PFSK-1 (cell line): ENCODE data around the gene CHRM2.

Experiments used
- FOXP2 ChIP-seq: optimal IDR thresholded peaks from 2 replicates; pipeline ENCODE3; 2011; ENCODE audit warnings: borderline replicate concordance, control low read depth, inconsistent platforms; ENCODE audit not compliant: insufficient read depth; ENCODE audit errors: extremely low read length, extremely low read depth
- POLR2AphosphoS5 ChIP-seq: IDR thresholded peaks from 2 replicates; pipeline ENCODE4 v1.6.1; 2012; ENCODE audit warnings: low read depth, mild to moderate bottlenecking, control low read depth, low read length, moderate library complexity
- SIN3A ChIP-seq: IDR thresholded peaks from 2 replicates; pipeline ENCODE4 v1.6.1; 2012; ENCODE audit warnings: mild to moderate bottlenecking, low read length, moderate library complexity, borderline replicate concordance; ENCODE audit not compliant: insufficient read depth
- TAF1 ChIP-seq: IDR thresholded peaks from 2 replicates; pipeline ENCODE4 v1.6.1; 2012; ENCODE audit warnings: low read length, control low read depth, borderline replicate concordance; ENCODE audit not compliant: insufficient read depth
- TF ChIP-seq, protein P1 (sequence below), 2 experiments: IDR thresholded peaks; 2 replicates each; pipeline versions ENCODE4 v1.6.1 to v1.8.0; 2011 to 2012; ENCODE audit warnings: low read depth in 2 of 2, low read length in 2 of 2, control low read depth in 1 of 2, inconsistent platforms in 1 of 2, mild to moderate bottlenecking in 1 of 2, moderate library complexity in 1 of 2; ENCODE audit not compliant: insufficient read depth in 1 of 2

Gene CHRM2

DNA sequence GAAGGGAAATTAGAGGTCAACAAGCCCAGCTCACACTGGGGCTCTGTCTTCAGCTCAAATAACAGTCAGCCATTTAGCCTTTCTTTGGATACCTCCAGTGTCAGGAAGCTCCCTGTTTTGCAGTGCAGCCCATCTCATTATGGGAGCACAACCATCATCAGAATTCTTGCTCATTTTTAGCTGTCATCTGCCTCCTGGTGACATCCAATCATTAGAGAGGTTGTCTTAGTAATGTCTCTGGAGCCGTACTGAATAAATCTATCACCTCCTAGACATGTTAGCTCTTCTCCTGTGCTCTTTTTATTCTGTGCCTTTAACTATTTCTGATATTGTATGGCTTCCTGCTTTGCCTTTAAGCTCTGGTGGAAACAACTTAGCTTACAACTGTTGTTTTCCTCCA is 74.5 kb downstream of the CHRM2 start:
- TF ChIP-seq POLR2AphosphoS5 = no peak

DNA sequence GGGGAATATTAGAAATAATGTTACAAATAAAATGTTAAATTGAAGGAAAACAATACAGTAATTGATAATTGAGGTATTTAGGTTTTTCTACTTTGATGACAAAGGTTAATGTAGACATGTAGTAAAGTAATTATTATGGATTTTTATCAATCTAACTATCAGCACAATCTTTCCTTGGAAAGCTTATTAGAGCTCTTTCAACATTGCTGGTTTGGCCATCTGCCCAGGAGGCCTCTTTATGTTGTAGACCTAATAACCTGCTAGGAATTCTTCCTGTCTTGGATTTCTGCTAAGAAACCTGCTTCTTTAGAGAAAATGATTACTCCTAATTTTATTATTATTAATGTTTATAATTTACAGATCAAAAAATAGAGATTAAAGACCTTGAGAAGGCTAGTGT is 78.9 kb downstream of the CHRM2 start:
- TF ChIP-seq, protein P1, sequence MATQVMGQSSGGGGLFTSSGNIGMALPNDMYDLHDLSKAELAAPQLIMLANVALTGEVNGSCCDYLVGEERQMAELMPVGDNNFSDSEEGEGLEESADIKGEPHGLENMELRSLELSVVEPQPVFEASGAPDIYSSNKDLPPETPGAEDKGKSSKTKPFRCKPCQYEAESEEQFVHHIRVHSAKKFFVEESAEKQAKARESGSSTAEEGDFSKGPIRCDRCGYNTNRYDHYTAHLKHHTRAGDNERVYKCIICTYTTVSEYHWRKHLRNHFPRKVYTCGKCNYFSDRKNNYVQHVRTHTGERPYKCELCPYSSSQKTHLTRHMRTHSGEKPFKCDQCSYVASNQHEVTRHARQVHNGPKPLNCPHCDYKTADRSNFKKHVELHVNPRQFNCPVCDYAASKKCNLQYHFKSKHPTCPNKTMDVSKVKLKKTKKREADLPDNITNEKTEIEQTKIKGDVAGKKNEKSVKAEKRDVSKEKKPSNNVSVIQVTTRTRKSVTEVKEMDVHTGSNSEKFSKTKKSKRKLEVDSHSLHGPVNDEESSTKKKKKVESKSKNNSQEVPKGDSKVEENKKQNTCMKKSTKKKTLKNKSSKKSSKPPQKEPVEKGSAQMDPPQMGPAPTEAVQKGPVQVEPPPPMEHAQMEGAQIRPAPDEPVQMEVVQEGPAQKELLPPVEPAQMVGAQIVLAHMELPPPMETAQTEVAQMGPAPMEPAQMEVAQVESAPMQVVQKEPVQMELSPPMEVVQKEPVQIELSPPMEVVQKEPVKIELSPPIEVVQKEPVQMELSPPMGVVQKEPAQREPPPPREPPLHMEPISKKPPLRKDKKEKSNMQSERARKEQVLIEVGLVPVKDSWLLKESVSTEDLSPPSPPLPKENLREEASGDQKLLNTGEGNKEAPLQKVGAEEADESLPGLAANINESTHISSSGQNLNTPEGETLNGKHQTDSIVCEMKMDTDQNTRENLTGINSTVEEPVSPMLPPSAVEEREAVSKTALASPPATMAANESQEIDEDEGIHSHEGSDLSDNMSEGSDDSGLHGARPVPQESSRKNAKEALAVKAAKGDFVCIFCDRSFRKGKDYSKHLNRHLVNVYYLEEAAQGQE (IDR thresholded peaks at IDR 0.05; ENCODE audit: insufficient read depth in 1 of 2, low read depth in 2 of 2, low read length in 2 of 2) = no peak
- TF ChIP-seq TAF1 = no peak
- no peak for TF ChIP-seq POLR2AphosphoS5
- TF ChIP-seq SIN3A = no peak
- no peak for TF ChIP-seq FOXP2

DNA sequence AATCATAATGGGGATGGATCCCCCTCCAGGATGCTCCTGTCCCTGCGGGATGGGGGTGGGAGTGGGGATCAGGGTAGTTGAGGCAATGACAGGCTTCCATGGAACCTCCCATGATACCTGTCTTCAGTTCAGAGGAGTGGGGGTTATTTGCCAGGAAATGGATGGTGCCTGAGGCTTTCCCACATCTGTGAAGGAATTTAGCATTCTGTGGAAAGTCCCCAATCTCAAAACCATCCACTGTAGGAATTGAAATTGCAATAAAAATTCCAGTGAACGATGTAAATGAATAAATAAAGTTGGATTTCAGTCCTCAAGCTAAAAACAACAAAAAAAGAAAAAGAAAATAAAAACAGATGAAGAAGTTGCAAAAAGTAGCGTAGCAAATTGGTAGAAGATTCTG is 81.9 kb downstream of the CHRM2 start:
- TF ChIP-seq TAF1 (no peak), FOXP2 (no peak), POLR2AphosphoS5 (no peak), SIN3A (no peak)
- TF ChIP-seq, protein P1 (IDR thresholded peaks at IDR 0.05; ENCODE audit: insufficient read depth in 1 of 2, low read depth in 2 of 2, low read length in 2 of 2) = no peak

DNA sequence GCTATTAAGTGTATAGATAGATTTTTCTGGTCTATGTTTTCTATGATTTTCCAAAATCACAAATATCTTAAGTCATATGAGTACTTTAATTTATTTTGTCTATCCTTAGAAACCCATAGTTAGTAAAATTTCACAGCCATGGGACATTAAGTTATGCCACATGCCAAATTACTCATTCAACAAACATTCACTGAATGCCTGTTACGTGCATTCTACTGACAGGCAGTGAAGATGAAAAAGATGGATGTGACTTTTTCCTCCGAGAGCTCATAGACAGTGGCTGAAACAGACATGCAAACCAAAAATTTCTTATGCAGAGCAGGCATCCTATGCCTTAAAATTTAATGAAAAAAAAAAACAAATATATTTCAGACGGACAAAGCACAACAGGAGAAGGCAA is 84.9 kb downstream of the CHRM2 start:
- TF ChIP-seq SIN3A = no peak
- TF ChIP-seq FOXP2 = no peak
- TF ChIP-seq POLR2AphosphoS5 = no peak
- no peak for TF ChIP-seq TAF1
- TF ChIP-seq, protein P1 (IDR thresholded peaks at IDR 0.05; ENCODE audit: insufficient read depth in 1 of 2, low read depth in 2 of 2, low read length in 2 of 2) = no peak

DNA sequence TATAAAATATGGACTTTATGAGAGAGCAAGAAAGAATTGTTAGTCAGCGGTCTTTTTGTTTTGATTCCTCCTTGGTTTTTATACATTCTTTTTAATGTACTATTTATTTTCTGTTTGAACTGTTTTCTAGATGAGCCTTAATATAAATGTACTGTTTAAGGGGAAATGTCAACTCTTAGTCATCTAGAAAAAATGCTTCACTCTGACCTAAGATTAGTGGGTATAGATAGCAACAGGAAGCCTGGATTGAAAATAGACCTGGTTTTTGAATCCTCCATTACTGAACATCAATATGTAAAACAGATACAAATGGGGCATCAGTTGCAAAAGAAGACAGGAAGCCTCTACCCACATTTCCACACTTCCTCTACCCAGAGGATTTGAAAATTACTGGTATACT is 87.8 kb downstream of the CHRM2 start:
- TF ChIP-seq, protein P1 (IDR thresholded peaks at IDR 0.05; ENCODE audit: insufficient read depth in 1 of 2, low read depth in 2 of 2, low read length in 2 of 2) = no peak
- TF ChIP-seq FOXP2 (no peak), SIN3A (no peak), POLR2AphosphoS5 (no peak), TAF1 (no peak)

DNA sequence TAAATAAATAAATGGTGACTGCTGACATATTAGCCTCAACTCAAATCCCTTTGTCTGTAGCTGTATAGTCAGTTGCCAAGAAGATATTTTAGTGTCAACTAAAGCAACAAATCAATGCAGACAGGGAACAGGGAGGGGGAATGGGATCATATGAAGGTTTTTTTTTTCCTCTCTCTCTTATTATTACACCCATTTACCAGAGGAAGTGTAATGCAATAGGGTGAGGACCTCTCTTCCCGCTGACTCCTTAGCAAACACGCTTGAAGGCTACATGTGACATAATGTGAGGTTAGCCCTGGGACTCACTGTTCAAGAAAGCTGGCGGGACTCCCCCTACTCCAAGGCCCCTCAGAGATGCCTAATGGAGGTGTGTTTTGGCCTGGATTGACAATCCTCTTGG is 88.2 kb downstream of the CHRM2 start:
- TF ChIP-seq FOXP2 = no peak
- TF ChIP-seq POLR2AphosphoS5 = no peak
- no peak for TF ChIP-seq TAF1
- TF ChIP-seq, protein P1 (IDR thresholded peaks at IDR 0.05; ENCODE audit: insufficient read depth in 1 of 2, low read depth in 2 of 2, low read length in 2 of 2) = no peak
- TF ChIP-seq SIN3A = no peak
